ENCODE measurements around the gene CDH13.

DNA sequence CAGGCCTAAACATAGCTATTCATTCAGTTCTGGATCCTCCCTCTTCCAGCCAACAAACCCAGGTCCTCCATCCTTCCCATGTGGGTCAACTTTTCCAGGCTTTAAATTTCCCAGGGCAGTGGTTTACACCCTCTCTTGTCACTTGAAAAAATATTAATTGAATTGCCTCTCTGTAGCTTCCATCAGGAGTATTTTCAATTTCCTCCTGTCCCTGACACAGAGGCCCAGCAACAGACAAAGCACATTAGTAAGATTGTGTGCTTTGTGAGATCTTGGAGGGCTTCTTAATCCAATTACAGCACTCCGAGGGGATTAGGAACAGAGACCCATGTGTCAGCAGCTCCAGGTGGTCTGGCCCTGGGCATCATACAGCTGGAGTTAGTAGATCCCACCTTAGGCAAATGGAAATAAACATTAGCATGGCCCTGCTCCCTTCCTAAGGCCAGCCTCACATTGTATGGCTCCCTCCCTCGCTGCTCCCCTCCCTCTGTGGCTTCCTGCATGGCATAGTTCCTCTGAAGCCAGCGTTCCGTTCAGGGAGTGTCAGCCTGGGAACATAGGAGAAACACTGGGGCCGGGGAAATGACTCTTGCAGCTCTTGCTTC, 1048.3 kb downstream of the CDH13 start:
- TF ChIP-seq, protein P1, sequence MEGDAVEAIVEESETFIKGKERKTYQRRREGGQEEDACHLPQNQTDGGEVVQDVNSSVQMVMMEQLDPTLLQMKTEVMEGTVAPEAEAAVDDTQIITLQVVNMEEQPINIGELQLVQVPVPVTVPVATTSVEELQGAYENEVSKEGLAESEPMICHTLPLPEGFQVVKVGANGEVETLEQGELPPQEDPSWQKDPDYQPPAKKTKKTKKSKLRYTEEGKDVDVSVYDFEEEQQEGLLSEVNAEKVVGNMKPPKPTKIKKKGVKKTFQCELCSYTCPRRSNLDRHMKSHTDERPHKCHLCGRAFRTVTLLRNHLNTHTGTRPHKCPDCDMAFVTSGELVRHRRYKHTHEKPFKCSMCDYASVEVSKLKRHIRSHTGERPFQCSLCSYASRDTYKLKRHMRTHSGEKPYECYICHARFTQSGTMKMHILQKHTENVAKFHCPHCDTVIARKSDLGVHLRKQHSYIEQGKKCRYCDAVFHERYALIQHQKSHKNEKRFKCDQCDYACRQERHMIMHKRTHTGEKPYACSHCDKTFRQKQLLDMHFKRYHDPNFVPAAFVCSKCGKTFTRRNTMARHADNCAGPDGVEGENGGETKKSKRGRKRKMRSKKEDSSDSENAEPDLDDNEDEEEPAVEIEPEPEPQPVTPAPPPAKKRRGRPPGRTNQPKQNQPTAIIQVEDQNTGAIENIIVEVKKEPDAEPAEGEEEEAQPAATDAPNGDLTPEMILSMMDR (IDR thresholded peaks at IDR 0.05) = no peak
- no peak for TF ChIP-seq POLR2A (IDR thresholded peaks at IDR 0.05)

All from body of pancreas (tissue), 4 donors.